Measurements from ENCODE around the gene MCCC2.

DNA sequence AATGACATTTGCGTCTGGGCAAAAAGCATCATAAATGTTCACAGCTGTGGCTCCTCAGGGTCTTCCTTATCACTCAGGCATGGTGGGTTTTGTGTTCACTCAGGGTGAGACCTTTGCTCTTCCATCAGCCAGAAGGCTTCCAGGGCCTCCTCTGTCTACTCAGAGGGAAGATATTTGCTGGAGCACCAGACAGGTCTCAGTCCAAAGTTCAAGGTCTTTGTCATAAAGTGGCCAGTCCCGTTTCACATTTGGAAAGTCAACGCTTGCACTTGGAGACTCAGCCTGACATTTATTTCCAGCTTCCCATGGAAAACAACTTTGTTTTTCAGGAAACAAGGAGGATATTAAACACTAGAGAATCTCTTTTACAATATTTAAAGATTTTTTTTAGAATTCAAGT lies 119.8 kb downstream of the MCCC2 start:
- no peak for TF ChIP-seq FOS (IDR thresholded peaks at IDR 0.05; ENCODE audit: borderline replicate concordance, extremely low read depth, insufficient read length)
- no peak for TF ChIP-seq CTCF (IDR thresholded peaks at IDR 0.05 in 2 of 3, conservative IDR thresholded peaks at IDR 0.05 in 1 of 3; ENCODE audit: control insufficient read depth in 2 of 3, extremely low read depth in 1 of 3, insufficient read depth in 1 of 3, low read depth in 3 of 3, low read length in 3 of 3)
- TF ChIP-seq CUX1 (IDR thresholded peaks at IDR 0.05; ENCODE audit: insufficient replicate concordance, low read depth, low read length), result no peak
- no peak for TF ChIP-seq POLR2A (IDR thresholded peaks at IDR 0.05; ENCODE audit: low read depth, low read length)
- no peak for TF ChIP-seq NFIC (IDR thresholded peaks at IDR 0.05; ENCODE audit: low read depth, low read length)
- TF ChIP-seq, protein P1, sequence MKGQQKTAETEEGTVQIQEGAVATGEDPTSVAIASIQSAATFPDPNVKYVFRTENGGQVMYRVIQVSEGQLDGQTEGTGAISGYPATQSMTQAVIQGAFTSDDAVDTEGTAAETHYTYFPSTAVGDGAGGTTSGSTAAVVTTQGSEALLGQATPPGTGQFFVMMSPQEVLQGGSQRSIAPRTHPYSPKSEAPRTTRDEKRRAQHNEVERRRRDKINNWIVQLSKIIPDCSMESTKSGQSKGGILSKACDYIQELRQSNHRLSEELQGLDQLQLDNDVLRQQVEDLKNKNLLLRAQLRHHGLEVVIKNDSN (IDR thresholded peaks at IDR 0.05; ENCODE audit: borderline replicate concordance, extremely low read length, insufficient read depth, low read depth, low read length), result no peak
- no peak for TF ChIP-seq SREBF1 (IDR thresholded peaks at IDR 0.05; ENCODE audit: low read length)
- no peak for TF ChIP-seq CEBPB (IDR thresholded peaks at IDR 0.05; ENCODE audit: borderline replicate concordance in 1 of 2, low read depth in 2 of 2, low read length in 2 of 2)
- no peak for TF ChIP-seq BHLHE40 (IDR thresholded peaks at IDR 0.05; ENCODE audit: borderline replicate concordance in 1 of 2, low read depth in 2 of 2, low read length in 1 of 2)
- no peak for TF ChIP-seq EZH2 (IDR thresholded peaks at IDR 0.05; ENCODE audit: borderline replicate concordance, control insufficient read depth, low read depth, low read length)
- no peak for TF ChIP-seq MAX (IDR thresholded peaks at IDR 0.05; ENCODE audit: low read depth, low read length)
- TF ChIP-seq MEF2A (IDR thresholded peaks at IDR 0.05; ENCODE audit: insufficient read depth, low read depth, low read length), result no peak
- no peak for TF ChIP-seq ESRRA (IDR thresholded peaks at IDR 0.05; ENCODE audit: low read length)
- no peak for TF ChIP-seq RUNX3 (IDR thresholded peaks at IDR 0.05; ENCODE audit: low read length)
